Middle frontal gyrus (tissue), 1 donor: ENCODE results near the gene CSF2RB.

Experiments used
- DNase-seq: peaks from one replicate; pipeline ENCODE4 v3.0.0-alpha.2; 2015; ENCODE audit warnings: low spot score; ENCODE audit errors: extremely low spot score

CSF2RB gene

GRCh38 chr22:36913427-36914389, at the start of gene CSF2RB:
Gene CSF2RB, plus strand, starts transcription at chr22:36913628. Its CDS starts 8,580 bp downstream, at chr22:36922208.
- DNase-seq: no peak

- no peak for DNase-seq
Measured at GRCh38 chr22:36863979-36864378, 49.4 kb upstream of the CSF2RB start.

GRCh38 chr22:36864454-36865215, 48.8 kb upstream of the CSF2RB start:
- DNase-seq: no peak

- no peak for DNase-seq
Measured at GRCh38 chr22:36865346-36865745, 48.1 kb upstream of the CSF2RB start.

GRCh38 chr22:36867695-36868094, 45.7 kb upstream of the CSF2RB start:
- no peak for DNase-seq

GRCh38 chr22:36868546-36869181, 44.8 kb upstream of the CSF2RB start:
- no peak for DNase-seq

- no peak for DNase-seq
Measured at GRCh38 chr22:36870250-36870649, 43.2 kb upstream of the CSF2RB start.

- DNase-seq: no peak
Measured at GRCh38 chr22:36871669-36872081, 41.8 kb upstream of the CSF2RB start.

GRCh38 chr22:36872084-36872483, 41.3 kb upstream of the CSF2RB start:
- no peak for DNase-seq

- no peak for DNase-seq
Measured at GRCh38 chr22:36872866-36873498, 40.4 kb upstream of the CSF2RB start.

- no peak for DNase-seq
Measured at GRCh38 chr22:36873614-36874308, 39.7 kb upstream of the CSF2RB start.

GRCh38 chr22:36874309-36874696, 39.1 kb upstream of the CSF2RB start:
- no peak for DNase-seq

GRCh38 chr22:36874736-36875135, 38.7 kb upstream of the CSF2RB start:
- no peak for DNase-seq

GRCh38 chr22:36875741-36876140, 37.7 kb upstream of the CSF2RB start:
- DNase-seq: no peak

GRCh38 chr22:36879775-36880174, 33.7 kb upstream of the CSF2RB start:
- DNase-seq: no peak

GRCh38 chr22:36881504-36882245, 31.8 kb upstream of the CSF2RB start:
- DNase-seq: no peak

- no peak for DNase-seq
Measured at GRCh38 chr22:36884349-36885158, 28.9 kb upstream of the CSF2RB start.

GRCh38 chr22:36885474-36885873, 28.0 kb upstream of the CSF2RB start:
- no peak for DNase-seq

- DNase-seq: no peak
Measured at GRCh38 chr22:36886016-36886415, 27.4 kb upstream of the CSF2RB start.
